Mucosa of descending colon (tissue), 3 donors: ENCODE results near the gene POLL. TPM values are rescaled to one million over a fixed set of nuclear protein-coding genes. Genes with fewer than 3 reads are reported as not detected.

Experiments used
- ATAC-seq: fragments of 200-7000 bp; cut with Tn5 transposase; one replicate; pipeline ENCODE4 v1.9.1; 2020; ENCODE audit warnings: mild to moderate bottlenecking, moderate library complexity
- DNase-seq, 3 donors: peaks; one replicate each; pipeline ENCODE4 v3.0.0-alpha.2; 2020
- H3K36me3 ChIP-seq: fragments of 200-600 bp; one replicate; pipeline ENCODE4 v1.8.0; 2021; ENCODE audit warnings: low read depth, mild to moderate bottlenecking
- H3K4me1 ChIP-seq: fragments of 200-600 bp; one replicate; pipeline ENCODE4 v1.8.0; 2021; ENCODE audit warnings: low read depth, mild to moderate bottlenecking
- H3K4me3 ChIP-seq: fragments of 200-600 bp; one replicate; pipeline ENCODE4 v1.8.0; 2021; ENCODE audit warnings: mild to moderate bottlenecking
- H3K9me3 ChIP-seq: fragments of 200-600 bp; one replicate; pipeline ENCODE4 v1.8.0; 2021; ENCODE audit warnings: mild to moderate bottlenecking
- intact Hi-C, 2 donors: fragments of 100-400 bp; cut with DNase I in 1 of 2; cut with micrococcal nuclease in 1 of 2; formaldehyde crosslinking; loops; one replicate each; pipeline versions ENCODE4 v1.11.0 to v1.11.1; 2022; cut with DNase I, micrococcal nuclease
- total RNA-seq, 3 donors: library from RNA; stranded (reverse); fragmentation: NEBNext Ultra II Directional in 2 of 3; extraction: Animal tissue kit (Norgen Biotek cat#: 25700) in 2 of 3; gene quantifications; one replicate each; pipeline versions ENCODE4 v1.2.1 to v1.2.4, GENCODE V29; 2021 to 2023
- TF ChIP-seq, protein P1 (sequence below): fragments of 200-600 bp; IDR thresholded peaks from one replicate; pipeline ENCODE4 v1.8.0; 2022; ENCODE audit warnings: antibody characterized with exemption, mild to moderate bottlenecking
- donor health status: DM: no; HTN: no; CAD: no; lungs with moderate emphysema.
- donor health status: DM: no; HTN: no; CAD: no.
- donor health status: DM: no; HTN: yes; CAD: no.

The POLL gene
- total RNA-seq, 3 donors from 2014 or later, result 27.2 to 36.1 (median 32.1) TPM

DNA sequence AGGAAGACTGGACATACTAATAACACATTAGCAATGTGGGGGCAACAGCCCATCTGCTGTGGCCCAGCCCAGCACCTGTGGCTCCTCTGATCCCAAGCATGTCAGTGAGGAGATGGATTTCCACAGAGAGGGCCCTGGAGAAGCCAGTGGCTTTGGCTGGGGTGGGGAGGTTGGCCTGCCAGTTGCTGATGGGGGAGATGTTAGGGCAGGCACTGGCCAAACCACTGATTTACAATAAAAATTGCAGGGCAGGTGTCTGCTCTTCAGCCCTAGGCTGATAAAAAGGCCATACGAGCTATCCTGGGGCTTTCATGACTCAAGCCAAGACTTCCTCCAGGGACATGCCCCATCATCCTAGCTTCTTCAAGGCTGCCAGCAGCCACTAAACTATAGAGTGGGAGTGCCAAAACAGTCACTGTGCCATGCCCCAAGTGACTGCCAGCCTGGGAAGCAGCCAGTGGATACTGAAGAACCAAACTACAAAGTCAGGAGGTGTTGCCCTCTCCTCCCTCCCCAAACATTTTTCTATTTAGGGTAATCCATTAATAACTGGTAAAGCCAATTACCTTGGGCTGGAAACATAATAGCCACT is 37.9 kb upstream of the POLL start:
- H3K36me3 ChIP-seq, result no peaks in the 10 kb centered on the region
- no peak for DNase-seq

DNA sequence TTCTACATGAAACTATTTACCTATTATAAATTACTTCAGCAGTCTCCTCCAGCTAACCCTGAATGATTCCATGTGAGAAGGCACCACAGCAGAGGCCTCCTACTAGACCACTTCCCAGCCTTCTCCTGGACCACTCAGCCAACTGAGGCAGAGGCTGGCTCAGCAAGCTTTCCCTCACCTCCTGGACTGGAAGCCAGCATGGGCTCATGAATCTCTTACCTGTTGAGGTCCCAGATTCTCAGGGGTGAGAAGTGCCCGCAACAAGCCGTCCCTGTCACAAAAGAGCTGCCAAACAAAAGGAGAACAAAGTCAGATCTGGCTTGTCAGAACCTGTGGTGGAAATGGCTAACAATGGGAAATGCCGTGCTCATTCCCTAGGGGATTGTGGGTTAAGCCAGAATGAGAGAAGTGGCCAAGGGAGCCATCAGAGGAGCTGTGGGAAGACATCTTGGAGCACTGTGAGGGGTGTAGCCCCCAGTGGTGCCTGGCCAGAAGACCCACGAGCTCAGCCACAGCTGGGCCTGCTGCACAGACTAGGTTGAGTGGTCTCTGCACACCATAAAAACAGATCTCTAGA is 36.6 kb upstream of the POLL start:
- Histone ChIP-seq H3K4me1 (no peaks in the 10 kb centered on the region), H3K36me3 (no peaks in the 10 kb centered on the region)
- TF ChIP-seq, protein P1, sequence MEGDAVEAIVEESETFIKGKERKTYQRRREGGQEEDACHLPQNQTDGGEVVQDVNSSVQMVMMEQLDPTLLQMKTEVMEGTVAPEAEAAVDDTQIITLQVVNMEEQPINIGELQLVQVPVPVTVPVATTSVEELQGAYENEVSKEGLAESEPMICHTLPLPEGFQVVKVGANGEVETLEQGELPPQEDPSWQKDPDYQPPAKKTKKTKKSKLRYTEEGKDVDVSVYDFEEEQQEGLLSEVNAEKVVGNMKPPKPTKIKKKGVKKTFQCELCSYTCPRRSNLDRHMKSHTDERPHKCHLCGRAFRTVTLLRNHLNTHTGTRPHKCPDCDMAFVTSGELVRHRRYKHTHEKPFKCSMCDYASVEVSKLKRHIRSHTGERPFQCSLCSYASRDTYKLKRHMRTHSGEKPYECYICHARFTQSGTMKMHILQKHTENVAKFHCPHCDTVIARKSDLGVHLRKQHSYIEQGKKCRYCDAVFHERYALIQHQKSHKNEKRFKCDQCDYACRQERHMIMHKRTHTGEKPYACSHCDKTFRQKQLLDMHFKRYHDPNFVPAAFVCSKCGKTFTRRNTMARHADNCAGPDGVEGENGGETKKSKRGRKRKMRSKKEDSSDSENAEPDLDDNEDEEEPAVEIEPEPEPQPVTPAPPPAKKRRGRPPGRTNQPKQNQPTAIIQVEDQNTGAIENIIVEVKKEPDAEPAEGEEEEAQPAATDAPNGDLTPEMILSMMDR, result no peak

More for the DNA sequence above, 37.9 kb upstream of the POLL start:
- no peaks in the 10 kb centered on the region for H3K9me3 ChIP-seq
- intact Hi-C loops, result no loop called here
- TF ChIP-seq, protein P1, result no peak
- ATAC-seq, result no peak
- no peak overlapping the region for H3K4me3 ChIP-seq
- no peaks in the 10 kb centered on the region for H3K4me1 ChIP-seq

DNA sequence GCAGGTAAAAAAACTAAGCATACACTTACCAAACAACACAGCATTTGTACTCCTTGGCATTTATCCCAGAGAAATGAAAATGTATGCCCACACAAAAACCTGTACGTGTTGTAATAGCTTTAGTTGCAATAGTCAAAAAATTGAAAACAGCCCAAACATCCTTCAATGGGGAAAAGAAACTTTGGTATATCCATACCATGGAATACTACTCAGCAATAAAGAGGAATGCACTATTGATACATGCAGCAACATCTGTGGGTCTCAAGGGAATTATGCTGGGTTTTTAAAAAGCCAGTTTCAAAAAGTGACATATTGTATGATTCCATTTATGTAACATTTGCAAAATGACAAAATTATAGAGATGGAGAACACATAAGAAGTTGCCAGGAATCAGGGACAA is 35.5 kb upstream of the POLL start:
- no peak for ATAC-seq
- Histone ChIP-seq H3K9me3 (no peaks in the 10 kb centered on the region), H3K4me1 (no peaks in the 10 kb centered on the region), H3K36me3 (no peaks in the 10 kb centered on the region), H3K4me3 (no peak overlapping the region)
- intact Hi-C loops, result no loop called here
- TF ChIP-seq, protein P1, result no peak
- no peak for DNase-seq

More for the DNA sequence above, 36.6 kb upstream of the POLL start:
- DNase-seq (no peak), ATAC-seq (no peak)
- intact Hi-C loops, result no loop called here
- H3K4me3 ChIP-seq, result no peak overlapping the region
- H3K9me3 ChIP-seq, result no peaks in the 10 kb centered on the region

DNA sequence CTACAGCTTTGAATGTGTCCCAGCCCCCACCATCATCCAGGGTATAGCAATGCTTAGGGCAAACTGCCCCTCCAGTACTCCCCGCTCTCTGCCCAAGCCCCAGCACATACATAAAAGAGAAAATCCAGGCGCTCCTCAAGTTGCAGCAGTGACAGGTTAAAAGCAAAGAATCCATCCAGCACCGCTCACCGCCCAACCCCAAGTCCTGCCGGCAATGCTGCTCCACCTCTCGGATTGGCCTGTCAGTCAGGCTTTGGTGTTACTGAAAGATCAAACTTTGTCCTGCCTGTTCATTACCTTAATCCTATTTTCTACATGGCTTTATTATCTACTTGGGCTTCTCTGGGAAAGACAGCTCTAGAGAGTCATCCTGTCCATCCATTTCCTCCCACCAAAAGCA is 31.9 kb upstream of the POLL start:
- no peak for DNase-seq
- no peak for ATAC-seq
- intact Hi-C loops, result no loop called here
- TF ChIP-seq, protein P1, result no peak
- Histone ChIP-seq H3K9me3 (no peaks in the 10 kb centered on the region), H3K36me3 (no peaks in the 10 kb centered on the region), H3K4me3 (no peak overlapping the region), H3K4me1 (no peaks in the 10 kb centered on the region)

DNA sequence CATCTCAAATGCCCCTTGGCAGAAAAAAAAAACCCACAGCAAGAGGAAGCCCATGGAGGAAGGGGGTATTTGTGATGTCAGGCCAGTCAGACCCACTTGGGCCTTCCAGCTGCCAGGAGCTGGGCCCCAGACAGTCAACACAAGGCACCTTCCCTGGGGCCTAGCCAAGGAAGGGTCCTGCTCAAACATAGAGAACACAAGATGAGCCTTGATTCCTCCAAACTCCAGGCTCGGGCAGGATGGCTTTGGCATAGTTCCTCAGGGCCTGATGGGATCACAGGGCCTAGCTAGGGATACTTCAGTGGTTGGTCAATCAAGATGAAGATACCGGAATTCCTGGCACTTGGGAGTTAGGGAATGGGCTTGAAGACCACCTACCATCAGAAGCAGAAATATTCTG is 30.8 kb upstream of the POLL start:
- Histone ChIP-seq H3K9me3 (no peaks in the 10 kb centered on the region), H3K4me1 (no peaks in the 10 kb centered on the region), H3K4me3 (no peak overlapping the region), H3K36me3 (no peaks in the 10 kb centered on the region)
- TF ChIP-seq, protein P1, result no peak
- ATAC-seq, result no peak
- no peak for DNase-seq
- intact Hi-C loops, result no loop called here
